Right atrium auricular region (tissue), 2 donors: Measurements from ENCODE around the gene NOA1. TPM values are rescaled to one million over a fixed set of nuclear protein-coding genes. Genes with fewer than 3 reads are reported as not detected.
"Not testable (repeated sequence)": the region's sequence is repeated elsewhere in the genome, so short reads cannot be mapped to it uniquely, and the experiment has no call there.

ENCODE experiments used
- DNase-seq: peaks from one replicate; pipeline ENCODE4 v3.0.0-alpha.2; 2019; ENCODE audit warnings: low spot score
- H3K27ac ChIP-seq, 2 donors: fragments of 200-600 bp; sonication (generic); 1 replicate in 1 of 2; 2 replicates in 1 of 2; pipeline ENCODE4 v1.5.1; 2016 to 2019
- H3K27me3 ChIP-seq, 2 donors: fragments of 200-600 bp; sonication (generic); one replicate each; pipeline versions ENCODE4 v1.5.1 to v1.6.0; 2017 to 2019
- H3K36me3 ChIP-seq: fragments of 200-600 bp; sonication (generic); one replicate; pipeline ENCODE4 v1.5.1; 2016
- H3K4me1 ChIP-seq, 2 donors: fragments of 200-600 bp; sonication (generic); one replicate each; pipeline versions ENCODE4 v1.5.1 to v1.6.0; 2017 to 2019
- H3K4me3 ChIP-seq, 2 donors: fragments of 200-600 bp; sonication (generic); 1 replicate in 1 of 2; 2 replicates in 1 of 2; pipeline ENCODE4 v1.5.1; 2017 to 2019; ENCODE audit warnings: mild to moderate bottlenecking in 1 of 2, moderate library complexity in 1 of 2
- H3K9me3 ChIP-seq, 2 donors: fragments of 200-600 bp; sonication (generic); one replicate each; pipeline ENCODE4 v1.5.1; 2019
- CTCF ChIP-seq, 2 donors: fragments of 200-600 bp; sonication (generic); IDR thresholded peaks; one replicate each; pipeline ENCODE4 v1.5.1; 2019; ENCODE audit warnings: antibody characterized with exemption in 2 of 2
- total RNA-seq, 2 donors: library from RNA; depleted of rRNA; stranded (reverse); fragments of >200 nt; gene quantifications; one replicate each; pipeline ENCODE4 v1.1.0, GENCODE V29; 2016

Gene NOA1
- total RNA-seq, 2 donors from 2014 or later: 11.8 to 17.2 TPM

- Histone ChIP-seq H3K27me3 (no peaks in the 10 kb centered on the region), H3K4me1 (no peaks in the 10 kb centered on the region), H3K9me3 (no peaks in the 10 kb centered on the region), H3K4me3 (no peak overlapping the region), H3K36me3 (peaks cover 19% of the 10 kb centered on the region), H3K27ac (no peak overlapping the region)
- no peak for TF ChIP-seq CTCF (IDR thresholded peaks at IDR 0.05)
- no peak for DNase-seq
Measured at GRCh38 chr4:56937262-56937661, 40.1 kb downstream of the NOA1 start.

GRCh38 chr4:56931924-56932323 is 45.5 kb downstream of the NOA1 start:
- H3K36me3 ChIP-seq: peaks cover 31% of the 10 kb centered on the region
- no peak overlapping the region for H3K4me3 ChIP-seq
- no peaks in the 10 kb centered on the region for H3K9me3 ChIP-seq
- no peak overlapping the region for H3K27ac ChIP-seq
- DNase-seq: no peak
- no peaks in the 10 kb centered on the region for H3K27me3 ChIP-seq
- no peaks in the 10 kb centered on the region for H3K4me1 ChIP-seq
- no peak for TF ChIP-seq CTCF (IDR thresholded peaks at IDR 0.05)

GRCh38 chr4:56930638-56931037 is 46.8 kb downstream of the NOA1 start:
- Histone ChIP-seq H3K4me1 (no peaks in the 10 kb centered on the region), H3K4me3 (no peak overlapping the region), H3K36me3 (peaks cover 39% of the 10 kb centered on the region), H3K27me3 (no peaks in the 10 kb centered on the region), H3K27ac (no peak overlapping the region), H3K9me3 (no peaks in the 10 kb centered on the region)
- TF ChIP-seq CTCF (IDR thresholded peaks at IDR 0.05): no peak
- no peak for DNase-seq

GRCh38 chr4:56927196-56927595 is 50.2 kb downstream of the NOA1 start:
- Histone ChIP-seq H3K9me3 (no peaks in the 10 kb centered on the region), H3K36me3 (peaks cover 40% of the 10 kb centered on the region), H3K4me3 (no peak overlapping the region), H3K4me1 (no peaks in the 10 kb centered on the region), H3K27ac (no peak overlapping the region), H3K27me3 (no peaks in the 10 kb centered on the region)
- TF ChIP-seq CTCF (IDR thresholded peaks at IDR 0.05): no peak
- DNase-seq: no peak

GRCh38 chr4:56914977-56915376 is 62.4 kb downstream of the NOA1 start:
- not testable (repeated sequence) for H3K4me3 ChIP-seq, DNase-seq, H3K36me3 ChIP-seq, H3K27me3 ChIP-seq, H3K27ac ChIP-seq, H3K9me3 ChIP-seq
- H3K4me1 ChIP-seq: peaks cover 0 to 34% of the 10 kb centered on the region in 2 donors

- H3K36me3 ChIP-seq: peaks cover 6% of the 10 kb centered on the region
Measured at GRCh38 chr4:56914336-56914735, 63.1 kb downstream of the NOA1 start.

More at GRCh38 chr4:56914336-56914735, 63.1 kb downstream of the NOA1 start:
- DNase-seq: no peak
- H3K27ac ChIP-seq: no peak overlapping the region
- peaks cover 0 to 38% of the 10 kb centered on the region in 2 donors for H3K4me1 ChIP-seq
- no peak for TF ChIP-seq CTCF (IDR thresholded peaks at IDR 0.05)
- no peaks in the 10 kb centered on the region for H3K27me3 ChIP-seq
- H3K4me3 ChIP-seq: no peak overlapping the region
- no peaks in the 10 kb centered on the region for H3K9me3 ChIP-seq

Other genes with a start within 250 kb of the NOA1 start
- gene SPINK2, start 155.9 kb downstream of the NOA1 start, total RNA-seq: 10 to 100 TPM in 1 of 2 donors, under 1 TPM in 1; 0.93 to 14.7 TPM
- gene REST, start 69.7 kb downstream of the NOA1 start, total RNA-seq: 10 to 100 TPM; 25.4 to 27.8 TPM
- gene POLR2B, start 1.3 kb upstream of the NOA1 start, total RNA-seq: 10 to 100 TPM; 55.3 to 56.2 TPM
- 100 to 1,000 TPM; 866 to 898 TPM for gene IGFBP7, start 132.8 kb upstream of the NOA1 start, total RNA-seq